GM23338 (cell line): ENCODE measurements around the gene NEB.

Experiments used
- CREB1 ChIP-seq: fragments of 250-450 bp; sonication (Bioruptor Pico); IDR thresholded peaks from 2 replicates; pipeline ENCODE4 v1.5.0; 2020; ENCODE audit warnings: low read depth, mild to moderate bottlenecking, moderate library complexity
- CTCF ChIP-seq, 2 experiments: fragments of 200-600 bp in 1 of 2; sonication (generic) in 1 of 2; conservative IDR thresholded peaks; 2 replicates each; pipeline versions ENCODE4 v1.5.1 to v1.6.1; 2016 to 2017; ENCODE audit warnings: antibody characterized with exemption in 2 of 2, low read depth in 2 of 2, mild to moderate bottlenecking in 2 of 2, moderate library complexity in 1 of 2
- EZH2 ChIP-seq: fragments of 200-600 bp; sonication (generic); IDR thresholded peaks from one replicate; pipeline ENCODE4 v1.8.0; 2017; ENCODE audit warnings: antibody characterized with exemption, mild to moderate bottlenecking, low read depth; ENCODE audit not compliant: unreplicated experiment
- EZH2phosphoT487 ChIP-seq: fragments of 200-600 bp; sonication (generic); IDR thresholded peaks from one replicate; pipeline ENCODE4 v1.8.1; 2018; ENCODE audit warnings: antibody characterized with exemption; ENCODE audit not compliant: unreplicated experiment
- POLR2AphosphoS5 ChIP-seq: IDR thresholded peaks from 2 replicates; pipeline ENCODE4 v1.6.1; 2016; ENCODE audit warnings: antibody characterized with exemption, low read depth
- STAT1 ChIP-seq: IDR thresholded peaks from one replicate; pipeline ENCODE4 v1.6.1; 2016; ENCODE audit warnings: antibody characterized with exemption; ENCODE audit not compliant: unreplicated experiment

- TF ChIP-seq CTCF (conservative IDR thresholded peaks at IDR 0.05; ENCODE audit: low read depth in 2 of 2) (no peak), STAT1 (no peak), POLR2AphosphoS5 (no peak), EZH2phosphoT487 (no peak), CREB1 (CRISPR knock-in tag) (no peak), EZH2 (no peak)
Observed at GRCh38 chr2:151769606-151770005, 35.3 kb upstream of the NEB start.
